Daoy (cell line): ENCODE measurements around the gene RNF26. TPM values are rescaled to one million over a fixed set of nuclear protein-coding genes. Genes with fewer than 3 reads are reported as not detected.

ENCODE experiments used
- total RNA-seq: library from RNA; depleted of rRNA; stranded (reverse); fragments of >200 nt; shearing (Covaris generic); gene quantifications from 2 replicates; pipeline ENCODE4 v1.2.3, GENCODE V29; 2014; rRNA removed

RNF26 gene
- total RNA-seq, 1 experiment from 2014 or later: 2.9 TPM

Other genes starting within 250 kb of the RNF26 start
- 2.0 and 6.0 TPM in 2 replicates for gene HMBS, start 249.6 kb upstream of the RNF26 start, total RNA-seq
- 32.0 and 38.3 TPM in 2 replicates for gene DPAGT1, start 232.7 kb upstream of the RNF26 start, total RNA-seq
- 1.7 and 10.6 TPM in 2 replicates for gene C2CD2L, start 227.2 kb upstream of the RNF26 start, total RNA-seq
- gene HINFP, start 212.9 kb upstream of the RNF26 start, total RNA-seq: 14.4 and 28.8 TPM in 2 replicates
- not detected in 2 replicates for gene ABCG4, start 185.5 kb upstream of the RNF26 start, total RNA-seq
- gene NLRX1, start 165.8 kb upstream of the RNF26 start, total RNA-seq: 4.3 and 9.7 TPM in 2 replicates
- not detected in 2 replicates for gene NHERF4, start 149.1 kb upstream of the RNF26 start, total RNA-seq
- gene CBL, start 128.2 kb upstream of the RNF26 start, total RNA-seq: 7.3 and 11.1 TPM in 2 replicates
- 180 and 215 TPM in 2 replicates for gene MCAM, start 17.4 kb upstream of the RNF26 start, total RNA-seq
- gene C1QTNF5, start 6.4 kb downstream of the RNF26 start, total RNA-seq: 0.51 and 1.9 TPM in 2 replicates
- not detected in 2 replicates for gene MFRP, start 12.2 kb downstream of the RNF26 start, total RNA-seq
- 0.27 and 0.51 TPM in 2 replicates for gene USP2, start 47.2 kb downstream of the RNF26 start, total RNA-seq
- 146 and 189 TPM in 2 replicates for gene THY1, start 88.6 kb downstream of the RNF26 start, total RNA-seq